HG02973 (cell line): ENCODE measurements around the gene UAP1L1.

Experiments
- ATAC-seq: cut with Tn5 transposase; IDR thresholded peaks from one replicate; pipeline ENCODE4 v1.9.1; 2021; ENCODE audit warnings: moderate library complexity; ENCODE audit not compliant: unreplicated experiment

Gene UAP1L1

GRCh38 chr9:137128158-137128861, 51.0 kb downstream of the UAP1L1 start:
- ATAC-seq = peak; percentile 5

- ATAC-seq = peak; percentile 8
These were observed 51.6 kb downstream of the UAP1L1 start for GRCh38 chr9:137128862-137129455.

GRCh38 chr9:137129456-137130175, 52.3 kb downstream of the UAP1L1 start:
- peak; percentile 67 for ATAC-seq

- ATAC-seq = peak; percentile 11
These were observed 52.9 kb downstream of the UAP1L1 start for GRCh38 chr9:137130176-137130755.
